Trophoblast cell (in vitro differentiated cells and primary cell): ENCODE results near the gene PAQR7.

Source experiments
- DNase-seq, 2 donors: peaks; one replicate each; pipeline ENCODE4 v3.0.0-alpha.2; 2016
- H2AFZ ChIP-seq: 2 replicates; pipeline ENCODE4 v1.6.1; 2013; ENCODE audit warnings: low read length, moderate library complexity, mild to moderate bottlenecking; ENCODE audit not compliant: insufficient read depth, poor library complexity
- H2AK5ac ChIP-seq: 2 replicates; pipeline ENCODE4 v1.6.1; 2013; ENCODE audit warnings: mild to moderate bottlenecking, low read length
- H2BK120ac ChIP-seq: 2 replicates; pipeline ENCODE4 v1.6.1; 2013; ENCODE audit warnings: low read length, mild to moderate bottlenecking, moderate library complexity; ENCODE audit not compliant: insufficient read depth, poor library complexity
- H2BK12ac ChIP-seq: 2 replicates; pipeline ENCODE4 v1.6.1; 2013; ENCODE audit warnings: mild to moderate bottlenecking, low read length, moderate library complexity
- H2BK5ac ChIP-seq: 2 replicates; pipeline ENCODE4 v1.6.1; 2013; ENCODE audit warnings: low read length, low read depth, moderate library complexity, mild to moderate bottlenecking; ENCODE audit not compliant: poor library complexity
- H3K14ac ChIP-seq: 2 replicates; pipeline ENCODE4 v1.6.1; 2013; ENCODE audit warnings: mild to moderate bottlenecking, low read length
- H3K18ac ChIP-seq: 2 replicates; pipeline ENCODE4 v1.6.1; 2013; ENCODE audit warnings: mild to moderate bottlenecking, low read length
- H3K23ac ChIP-seq: 2 replicates; pipeline ENCODE4 v1.6.1; 2013; ENCODE audit warnings: low read length
- H3K27ac ChIP-seq: 2 replicates; pipeline ENCODE4 v1.5.1; 2013; ENCODE audit warnings: low read depth, mild to moderate bottlenecking, inconsistent platforms, low read length, moderate library complexity
- H3K27me3 ChIP-seq: 2 replicates; pipeline ENCODE4 v1.6.1; 2013; ENCODE audit warnings: inconsistent platforms, mild to moderate bottlenecking, low read length, moderate library complexity; ENCODE audit not compliant: insufficient read depth
- H3K36me3 ChIP-seq, 2 experiments: 1 replicate in 1 of 2; 2 replicates in 1 of 2; pipeline ENCODE4 v1.6.1; 2013; ENCODE audit warnings: low read length in 2 of 2, mild to moderate bottlenecking in 2 of 2, moderate library complexity in 1 of 2; ENCODE audit not compliant: insufficient read depth in 2 of 2, control insufficient read depth in 1 of 2
- H3K4ac ChIP-seq: 2 replicates; pipeline ENCODE4 v1.6.1; 2013; ENCODE audit warnings: low read depth, mild to moderate bottlenecking, low read length, moderate library complexity
- H3K4me1 ChIP-seq, 2 experiments: 1 replicate in 1 of 2; 2 replicates in 1 of 2; pipeline ENCODE4 v1.6.1; 2013; ENCODE audit warnings: low read length in 2 of 2, mild to moderate bottlenecking in 2 of 2, moderate library complexity in 1 of 2; ENCODE audit not compliant: insufficient read depth in 2 of 2, control insufficient read depth in 1 of 2
- H3K4me2 ChIP-seq: 2 replicates; pipeline ENCODE4 v1.6.1; 2013; ENCODE audit warnings: inconsistent platforms, mild to moderate bottlenecking, low read length, moderate library complexity
- H3K4me3 ChIP-seq: 2 replicates; pipeline ENCODE4 v1.5.1; 2013; ENCODE audit warnings: mild to moderate bottlenecking, low read depth, low read length, inconsistent platforms
- H3K79me1 ChIP-seq: one replicate; pipeline ENCODE4 v1.6.1; 2013; ENCODE audit warnings: low read length
- H3K79me2 ChIP-seq: 2 replicates; pipeline ENCODE4 v1.6.1; 2013; ENCODE audit warnings: low read length, mild to moderate bottlenecking; ENCODE audit not compliant: control insufficient read depth, insufficient read depth, poor library complexity
- H3K9ac ChIP-seq: 2 replicates; pipeline ENCODE4 v1.6.1; 2013; ENCODE audit warnings: mild to moderate bottlenecking, low read length
- H3K9me3 ChIP-seq: 2 replicates; pipeline ENCODE4 v1.6.1; 2013; ENCODE audit warnings: low read depth, mild to moderate bottlenecking, control low read depth, inconsistent platforms, low read length; ENCODE audit not compliant: insufficient read depth
- H4K12ac ChIP-seq: 2 replicates; pipeline ENCODE4 v1.6.1; 2013; ENCODE audit warnings: low read depth, mild to moderate bottlenecking, low read length, moderate library complexity
- H4K8ac ChIP-seq: 2 replicates; pipeline ENCODE4 v1.6.1; 2013; ENCODE audit warnings: low read depth, mild to moderate bottlenecking, low read length, moderate library complexity
- H4K91ac ChIP-seq: one replicate; pipeline ENCODE4 v1.6.1; 2013; ENCODE audit warnings: low read depth, mild to moderate bottlenecking, low read length, moderate library complexity
- WGBS: extraction: QIAGEN DNeasy Blood & Tissue Kit; methylation state at CpG from one replicate; pipeline ENCODE4 v1.1.7; 2013; ENCODE audit warnings: missing lambda C conversion rate; ENCODE audit not compliant: insufficient read length, insufficient coverage; ENCODE audit errors: extremely low coverage; 5-methylcytosine and 5-hydroxymethylcytosine counted together

The PAQR7 gene

GRCh38 chr1:25918615-25919014, 43.1 kb upstream of the PAQR7 start:
- Histone ChIP-seq H2BK5ac (no peak overlapping the region), H3K27ac (no peak overlapping the region), H3K36me3 (no peaks in the 10 kb centered on the region), H4K8ac (no peak overlapping the region), H3K4me1 (peaks cover 10 to 11% of the 10 kb centered on the region in 2 experiments), H2BK120ac (no peak overlapping the region), H4K91ac (no peak overlapping the region), H3K9me3 (no peaks in the 10 kb centered on the region), H3K4ac (no peak overlapping the region), H3K4me2 (no peak overlapping the region), H3K79me1 (peaks cover 6% of the 10 kb centered on the region), H3K79me2 (peaks cover 4% of the 10 kb centered on the region), H4K12ac (no peak overlapping the region), H3K4me3 (no peak overlapping the region), H3K14ac (no peak overlapping the region), H3K23ac (no peak overlapping the region), H2AK5ac (no peak overlapping the region), H3K18ac (no peak overlapping the region), H3K9ac (no peak overlapping the region), H2AFZ (no peak overlapping the region), H2BK12ac (no peak overlapping the region), H3K27me3 (no peaks in the 10 kb centered on the region)
- WGBS = no CpG with 5 or more reads among the region's 11 CpGs
- DNase-seq = no peak

GRCh38 chr1:25917996-25918395, 42.5 kb upstream of the PAQR7 start:
- H3K4me2 ChIP-seq = no peak overlapping the region

GRCh38 chr1:25916460-25916859, 41.0 kb upstream of the PAQR7 start:
- no peaks in the 10 kb centered on the region for H3K79me2 ChIP-seq
- no peak overlapping the region for H4K91ac ChIP-seq
- H3K18ac ChIP-seq = no peak overlapping the region
- no peak overlapping the region for H3K4me3 ChIP-seq
- no peak overlapping the region for H3K23ac ChIP-seq
- no peak overlapping the region for H2AFZ ChIP-seq
- H2BK5ac ChIP-seq = no peak overlapping the region
- H3K14ac ChIP-seq = no peak overlapping the region
- H3K9ac ChIP-seq = no peak overlapping the region
- no peak overlapping the region for H2BK12ac ChIP-seq
- DNase-seq = peak; percentile 67 to 78
- no peaks in the 10 kb centered on the region for H3K9me3 ChIP-seq
- H2AK5ac ChIP-seq = no peak overlapping the region
- no peaks in the 10 kb centered on the region for H3K27me3 ChIP-seq
- no peak overlapping the region for H4K12ac ChIP-seq
- H3K79me1 ChIP-seq = no peaks in the 10 kb centered on the region
- no peak overlapping the region for H2BK120ac ChIP-seq
- WGBS = no CpG with 5 or more reads among the region's 2 CpGs
- no peak overlapping the region for H3K4me2 ChIP-seq
- no peaks in the 10 kb centered on the region for H3K36me3 ChIP-seq
- peaks cover 4 to 6% of the 10 kb centered on the region in 2 experiments for H3K4me1 ChIP-seq
- H3K27ac ChIP-seq = no peak overlapping the region
- H3K4ac ChIP-seq = no peak overlapping the region
- H4K8ac ChIP-seq = no peak overlapping the region

More at GRCh38 chr1:25917996-25918395, 42.5 kb upstream of the PAQR7 start:
- H3K4me3 ChIP-seq = no peak overlapping the region
- no peak overlapping the region for H3K27ac ChIP-seq
- H3K14ac ChIP-seq = no peak overlapping the region
- no peak overlapping the region for H3K9ac ChIP-seq
- peaks cover 10% of the 10 kb centered on the region in 2 experiments for H3K4me1 ChIP-seq
- H2BK5ac ChIP-seq = no peak overlapping the region
- H2BK120ac ChIP-seq = no peak overlapping the region
- no peaks in the 10 kb centered on the region for H3K9me3 ChIP-seq
- no peak overlapping the region for H2AFZ ChIP-seq
- H3K23ac ChIP-seq = no peak overlapping the region
- H4K12ac ChIP-seq = no peak overlapping the region
- H4K8ac ChIP-seq = no peak overlapping the region
- no peak overlapping the region for H2AK5ac ChIP-seq
- peak in 1 of 2 donors; percentile 29 for DNase-seq
- no peak overlapping the region for H2BK12ac ChIP-seq
- peaks cover 6% of the 10 kb centered on the region for H3K79me1 ChIP-seq
- H3K36me3 ChIP-seq = no peaks in the 10 kb centered on the region
- peaks cover 4% of the 10 kb centered on the region for H3K79me2 ChIP-seq
- no CpG with 5 or more reads among the region's 5 CpGs for WGBS
- no peaks in the 10 kb centered on the region for H3K27me3 ChIP-seq
- H3K18ac ChIP-seq = no peak overlapping the region
- no peak overlapping the region for H3K4ac ChIP-seq
- H4K91ac ChIP-seq = no peak overlapping the region

DNA sequence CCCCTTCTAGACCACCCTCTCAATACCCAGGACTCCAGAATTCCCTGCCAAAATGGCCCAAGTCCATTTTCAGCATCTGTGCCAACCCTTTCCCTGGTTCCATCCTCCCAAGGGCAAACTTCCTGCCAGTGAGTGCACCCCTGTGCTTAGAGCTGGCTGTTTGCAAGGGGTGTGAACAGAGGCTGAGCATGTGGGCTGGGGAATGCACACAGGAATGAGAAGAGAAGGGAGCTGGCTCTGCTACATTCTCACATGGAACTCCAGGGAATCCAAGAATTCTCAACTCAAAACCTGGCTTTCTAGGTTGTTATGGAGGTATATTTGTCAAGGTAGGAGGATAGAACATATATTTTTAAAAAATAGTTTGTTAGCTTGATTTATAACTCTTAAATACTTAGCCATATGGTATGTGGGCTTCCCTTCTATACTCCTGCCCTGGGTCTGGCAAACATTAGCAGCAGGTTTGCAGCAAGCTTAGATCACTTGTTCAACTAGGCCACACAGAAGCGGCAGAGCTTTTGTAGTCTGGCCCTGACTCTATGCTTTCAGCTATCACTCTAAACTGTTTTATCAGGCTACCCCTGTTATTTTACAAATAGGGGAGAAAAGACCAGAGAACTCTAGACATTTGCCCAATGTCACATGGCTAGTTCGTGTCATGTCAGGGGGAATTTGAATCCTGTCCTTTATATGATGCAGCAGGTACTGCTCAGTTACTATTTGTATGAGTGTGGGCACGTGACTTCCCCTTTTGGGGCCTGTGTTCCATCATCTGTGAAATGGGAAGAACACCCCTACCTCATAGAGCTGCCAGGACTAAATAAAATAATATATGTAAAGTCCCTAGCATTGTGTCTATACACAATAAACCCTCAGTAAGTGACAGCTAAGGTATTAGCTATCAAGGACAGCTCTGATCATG, 38.8 kb upstream of the PAQR7 start:
- Histone ChIP-seq H3K18ac (no peak overlapping the region), H4K12ac (peak overlapping the region; percentile 6), H3K9ac (no peak overlapping the region), H4K8ac (no peak overlapping the region), H3K14ac (peak overlapping the region; percentile 57), H2AFZ (no peak overlapping the region), H3K4me3 (no peak overlapping the region), H3K9me3 (no peaks in the 10 kb centered on the region), H3K4me2 (no peak overlapping the region), H3K4me1 (peaks cover 4 to 6% of the 10 kb centered on the region in 2 experiments), H2AK5ac (no peak overlapping the region), H3K27ac (no peak overlapping the region), H3K4ac (no peak overlapping the region), H2BK120ac (no peak overlapping the region), H3K23ac (no peak overlapping the region), H3K79me2 (no peaks in the 10 kb centered on the region), H3K27me3 (no peaks in the 10 kb centered on the region), H3K36me3 (no peaks in the 10 kb centered on the region), H4K91ac (no peak overlapping the region), H2BK12ac (no peak overlapping the region), H2BK5ac (no peak overlapping the region), H3K79me1 (no peaks in the 10 kb centered on the region)
- DNase-seq = peak; percentile 70 to 85
- no CpG with 5 or more reads among the region's 3 CpGs for WGBS
